Brain microvascular endothelial cell (primary cell): ENCODE measurements around the gene GALNT12.

Source experiments
- DNase-seq: peaks from one replicate; pipeline ENCODE4 v3.0.0-alpha.2; 2020
- H3K27ac ChIP-seq: fragments of 250-450 bp; sonication (Bioruptor Pico); 2 replicates; pipeline ENCODE4 v1.5.1; 2020; ENCODE audit warnings: mild to moderate bottlenecking, moderate library complexity
- H3K27me3 ChIP-seq: fragments of 250-450 bp; sonication (Bioruptor Pico); replicated peaks from 2 replicates; pipeline ENCODE4 v1.5.1; 2020; ENCODE audit warnings: mild to moderate bottlenecking
- H3K36me3 ChIP-seq: fragments of 250-450 bp; sonication (Bioruptor Pico); replicated peaks from 2 replicates; pipeline ENCODE4 v1.5.1; 2020; ENCODE audit warnings: mild to moderate bottlenecking
- H3K4me3 ChIP-seq: 2 replicates; pipeline ENCODE4 v1.5.1; 2011; ENCODE audit warnings: low read depth, mild to moderate bottlenecking, control low read depth, low read length, moderate library complexity
- CTCF ChIP-seq: IDR thresholded peaks from 2 replicates; pipeline ENCODE4 v1.5.1; 2011; ENCODE audit warnings: low read depth, mild to moderate bottlenecking, moderate library complexity, low read length, control low read depth, inconsistent platforms; ENCODE audit errors: missing control alignments
- in situ Hi-C: cut with HindIII; loops from 2 replicates; pipeline ENCODE4 v1.10.0; 2017; ENCODE audit warnings: low sequenced_read_pairs, low pct_ligation_motif_present

GALNT12 gene

GRCh38 chr9:98879094-98879962, 71.9 kb downstream of the GALNT12 start:
- in situ Hi-C loops = no loop called here
- Histone ChIP-seq H3K27me3 (no peaks in the 10 kb centered on the region), H3K36me3 (no peaks in the 10 kb centered on the region), H3K27ac (no peak overlapping the region), H3K4me3 (no peak overlapping the region)
- no peak for DNase-seq
- TF ChIP-seq CTCF = no peak

GRCh38 chr9:98879963-98880310, 72.5 kb downstream of the GALNT12 start:
- Histone ChIP-seq H3K27ac (no peak overlapping the region), H3K4me3 (no peak overlapping the region), H3K27me3 (no peaks in the 10 kb centered on the region), H3K36me3 (no peaks in the 10 kb centered on the region)
- DNase-seq = no peak
- TF ChIP-seq CTCF = no peak
- in situ Hi-C loops = no loop called here

GRCh38 chr9:98880311-98881015, 73.0 kb downstream of the GALNT12 start:
- TF ChIP-seq CTCF = no peak

GRCh38 chr9:98881356-98881755, 73.9 kb downstream of the GALNT12 start:
- in situ Hi-C loops = no loop called here
- no peak for DNase-seq
- Histone ChIP-seq H3K4me3 (no peak overlapping the region), H3K27ac (no peak overlapping the region), H3K27me3 (no peaks in the 10 kb centered on the region), H3K36me3 (no peaks in the 10 kb centered on the region)
- no peak for TF ChIP-seq CTCF

More at GRCh38 chr9:98880311-98881015, 73.0 kb downstream of the GALNT12 start:
- no peak overlapping the region for H3K4me3 ChIP-seq
- DNase-seq = no peak
- no peaks in the 10 kb centered on the region for H3K36me3 ChIP-seq
- H3K27ac ChIP-seq = no peak overlapping the region
- in situ Hi-C loops = no loop called here
- no peaks in the 10 kb centered on the region for H3K27me3 ChIP-seq

- H3K36me3 ChIP-seq = no peaks in the 10 kb centered on the region
- in situ Hi-C loops = no loop called here
- no peak for DNase-seq
- no peak overlapping the region for H3K27ac ChIP-seq
- peak; percentile 45 for TF ChIP-seq CTCF
- no peak overlapping the region for H3K4me3 ChIP-seq
- no peaks in the 10 kb centered on the region for H3K27me3 ChIP-seq
Measured at GRCh38 chr9:98881836-98882568, 74.5 kb downstream of the GALNT12 start.
